ENCODE measurements around the gene IL1RAPL1. TPM values are rescaled to one million over a fixed set of nuclear protein-coding genes. Genes with fewer than 3 reads are reported as not detected.

The IL1RAPL1 gene
- total RNA-seq, 2 donors from 2014 or later: 0.66 to 1.1 TPM

- H3K4me1 Mint-ChIP-seq: peaks cover 12% of the 10 kb centered on the region
- TF ChIP-seq CTCF (conservative IDR thresholded peaks at IDR 0.05): no peak
- DNase-seq: no peak
- no peak overlapping the region for H3K4me3 ChIP-seq (ENCODE audit: low read length)
- no peaks in the 10 kb centered on the region for H3K9me3 Mint-ChIP-seq
- no peaks in the 10 kb centered on the region for H3K9me3 ChIP-seq (ENCODE audit: control insufficient read depth, low read length)
- no peaks in the 10 kb centered on the region for H3K27me3 Mint-ChIP-seq (ENCODE audit: insufficient read depth)
- 98% methylated on average over 4 of the region's 4 CpGs; no CpG with 5 or more reads in 1 of the 2 experiments for WGBS, 2 experiments (ENCODE audit: insufficient coverage in 1 of 2, insufficient read length in 1 of 2)
- H3K36me3 Mint-ChIP-seq (ENCODE audit: low read depth): no peaks in the 10 kb centered on the region
- H3K36me3 ChIP-seq (ENCODE audit: control insufficient read depth, insufficient read depth, low read length): no peaks in the 10 kb centered on the region
- no peak overlapping the region for H3K27ac Mint-ChIP-seq
- H3K9ac ChIP-seq (ENCODE audit: extremely low read depth, low read length, poor library complexity, severe bottlenecking): no peak overlapping the region
- H3K27me3 ChIP-seq (ENCODE audit: control insufficient read depth, insufficient read depth, low read length, poor library complexity, severe bottlenecking): no peaks in the 10 kb centered on the region
- no peak overlapping the region for H3K27ac ChIP-seq (ENCODE audit: low read depth, low read length)
- H3K4me1 ChIP-seq (ENCODE audit: control insufficient read depth, insufficient read depth, low read length): no peaks in the 10 kb centered on the region
- H3K4me3 Mint-ChIP-seq: no peak overlapping the region
Measured at GRCh38 chrX:29531336-29531735, 944.1 kb downstream of the IL1RAPL1 start.

DNA sequence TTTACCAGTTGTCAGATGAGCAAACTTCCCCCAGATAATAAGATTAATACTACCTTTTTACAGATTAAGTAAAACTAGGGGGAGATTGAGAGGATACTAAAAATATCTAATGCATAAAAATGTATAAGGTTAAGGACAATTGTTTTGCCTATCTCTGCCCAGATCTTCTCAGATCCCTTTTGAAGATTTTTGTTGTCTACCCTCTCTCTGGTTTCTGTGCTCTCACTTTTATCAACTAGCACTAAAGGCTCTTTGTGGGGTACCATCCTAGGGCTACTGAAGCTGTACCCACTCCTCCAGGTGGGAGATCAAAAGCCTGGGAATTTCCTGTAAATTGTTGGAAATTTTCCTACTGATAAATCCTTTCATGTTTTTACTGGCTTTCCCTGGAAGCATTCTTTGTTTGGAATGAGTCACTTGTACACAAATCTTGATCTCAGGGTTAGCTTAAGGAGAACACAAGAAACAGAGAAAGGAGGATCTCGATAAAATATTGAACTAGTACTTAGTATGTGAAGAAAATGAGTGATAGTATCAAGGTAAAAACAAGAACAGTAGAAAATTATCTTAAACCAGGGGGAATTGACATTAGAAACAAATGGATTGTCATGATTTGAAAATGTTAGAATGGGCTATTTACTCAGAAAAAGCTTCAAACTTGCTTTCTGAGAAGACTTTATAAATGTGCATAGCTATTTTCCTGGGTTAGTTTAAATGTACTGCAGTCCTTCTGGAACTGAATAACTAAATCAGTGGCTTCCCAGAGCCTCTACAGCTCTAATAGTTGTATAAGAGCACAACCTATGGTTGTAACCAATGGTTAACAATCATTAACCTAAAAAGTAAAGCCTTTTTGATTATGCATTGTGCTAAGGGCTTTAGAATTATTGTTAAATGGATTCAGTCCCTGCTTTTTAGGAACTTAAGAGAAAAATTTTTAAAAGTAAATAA lies 948.2 kb downstream of the IL1RAPL1 start:
- H3K27ac ChIP-seq (ENCODE audit: low read depth, low read length): no peak overlapping the region
- TF ChIP-seq CTCF (conservative IDR thresholded peaks at IDR 0.05): no peak
- H3K4me3 ChIP-seq (ENCODE audit: low read length): no peak overlapping the region
- H3K27ac Mint-ChIP-seq: no peak overlapping the region
- no peaks in the 10 kb centered on the region for H3K9me3 Mint-ChIP-seq
- H3K27me3 Mint-ChIP-seq (ENCODE audit: insufficient read depth): no peaks in the 10 kb centered on the region
- H3K4me1 Mint-ChIP-seq: peaks cover 12% of the 10 kb centered on the region
- no peak overlapping the region for H3K4me3 Mint-ChIP-seq
- H3K4me1 ChIP-seq (ENCODE audit: control insufficient read depth, insufficient read depth, low read length): no peaks in the 10 kb centered on the region
- no peaks in the 10 kb centered on the region for H3K27me3 ChIP-seq (ENCODE audit: control insufficient read depth, insufficient read depth, low read length, poor library complexity, severe bottlenecking)
- no peaks in the 10 kb centered on the region for H3K36me3 ChIP-seq (ENCODE audit: control insufficient read depth, insufficient read depth, low read length)
- DNase-seq: no peak
- H3K9ac ChIP-seq (ENCODE audit: extremely low read depth, low read length, poor library complexity, severe bottlenecking): no peak overlapping the region
- WGBS, 2 experiments (ENCODE audit: insufficient coverage in 1 of 2, insufficient read length in 1 of 2): 82% methylated on average over 1 of the region's 1 CpG; no CpG with 5 or more reads in 1 of the 2 experiments
- H3K36me3 Mint-ChIP-seq (ENCODE audit: low read depth): no peaks in the 10 kb centered on the region
- no peaks in the 10 kb centered on the region for H3K9me3 ChIP-seq (ENCODE audit: control insufficient read depth, low read length)

- Mint-ChIP-seq H3K27ac (no peak overlapping the region), H3K4me1 (no peaks in the 10 kb centered on the region), H3K36me3 (ENCODE audit: low read depth) (no peaks in the 10 kb centered on the region), H3K9me3 (no peaks in the 10 kb centered on the region), H3K4me3 (no peak overlapping the region), H3K27me3 (ENCODE audit: insufficient read depth) (no peaks in the 10 kb centered on the region)
- no peak for DNase-seq
- 88% methylated on average over 3 of the region's 3 CpGs; no CpG with 5 or more reads in 1 of the 2 experiments for WGBS, 2 experiments (ENCODE audit: insufficient coverage in 1 of 2, insufficient read length in 1 of 2)
- Histone ChIP-seq H3K36me3 (ENCODE audit: control insufficient read depth, insufficient read depth, low read length) (no peaks in the 10 kb centered on the region), H3K27ac (ENCODE audit: low read depth, low read length) (no peak overlapping the region), H3K9ac (ENCODE audit: extremely low read depth, low read length, poor library complexity, severe bottlenecking) (no peak overlapping the region), H3K9me3 (ENCODE audit: control insufficient read depth, low read length) (no peaks in the 10 kb centered on the region), H3K27me3 (ENCODE audit: control insufficient read depth, insufficient read depth, low read length, poor library complexity, severe bottlenecking) (no peaks in the 10 kb centered on the region), H3K4me3 (ENCODE audit: low read length) (no peak overlapping the region), H3K4me1 (ENCODE audit: control insufficient read depth, insufficient read depth, low read length) (no peaks in the 10 kb centered on the region)
- no peak for TF ChIP-seq CTCF (conservative IDR thresholded peaks at IDR 0.05)
Measured at GRCh38 chrX:29541038-29541437, 953.8 kb downstream of the IL1RAPL1 start.
